ENCODE measurements around the gene BST2.

Gene BST2

GRCh38 chr19:17419154-17419620 is 13.8 kb upstream of the BST2 start:
- DNase-seq: no peak

DNA sequence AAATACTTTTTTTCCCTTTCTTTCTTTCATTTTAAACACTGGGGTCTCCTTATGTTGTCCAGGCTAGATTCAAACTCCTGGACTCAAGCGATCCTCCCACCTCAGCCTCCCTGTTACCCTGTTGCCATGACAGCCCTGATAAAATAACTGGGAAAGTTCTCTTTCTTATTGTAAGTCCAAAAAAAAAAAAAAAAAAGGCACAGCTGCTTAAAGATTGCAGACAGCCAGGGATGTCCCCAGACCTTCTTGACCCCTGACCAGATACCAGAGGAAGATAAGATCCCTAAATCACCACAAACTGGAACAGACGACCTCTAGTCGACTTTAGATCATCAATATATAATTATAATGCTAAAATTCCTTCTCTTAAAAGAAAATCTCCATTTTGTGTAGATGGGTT is 13.3 kb upstream of the BST2 start:
- no peak for DNase-seq

DNA sequence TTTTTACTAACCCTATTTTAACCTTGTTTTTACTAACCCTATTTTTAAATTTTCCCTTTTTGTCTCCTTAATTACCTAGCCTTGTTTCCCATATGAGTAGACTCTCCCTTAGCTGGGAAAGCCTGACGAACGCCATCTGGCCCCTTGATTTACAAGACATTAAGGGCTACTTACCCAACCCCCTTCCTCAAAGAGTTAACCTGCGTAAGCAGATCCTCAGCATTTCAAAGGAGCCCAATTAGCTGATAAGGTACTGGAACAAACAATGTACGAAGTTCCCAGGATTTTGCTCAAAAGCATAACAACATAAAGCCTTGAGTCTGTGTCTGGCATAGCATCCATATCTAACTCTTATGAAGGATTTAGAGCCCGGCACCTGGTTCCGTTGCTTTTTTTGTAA is 9.7 kb upstream of the BST2 start:
- no peak for DNase-seq

- no peak for DNase-seq
These were observed 8.7 kb upstream of the BST2 start for GRCh38 chr19:17414097-17414496.

- DNase-seq: no peak
These were observed 6.4 kb upstream of the BST2 start for GRCh38 chr19:17411801-17412200.

DNA sequence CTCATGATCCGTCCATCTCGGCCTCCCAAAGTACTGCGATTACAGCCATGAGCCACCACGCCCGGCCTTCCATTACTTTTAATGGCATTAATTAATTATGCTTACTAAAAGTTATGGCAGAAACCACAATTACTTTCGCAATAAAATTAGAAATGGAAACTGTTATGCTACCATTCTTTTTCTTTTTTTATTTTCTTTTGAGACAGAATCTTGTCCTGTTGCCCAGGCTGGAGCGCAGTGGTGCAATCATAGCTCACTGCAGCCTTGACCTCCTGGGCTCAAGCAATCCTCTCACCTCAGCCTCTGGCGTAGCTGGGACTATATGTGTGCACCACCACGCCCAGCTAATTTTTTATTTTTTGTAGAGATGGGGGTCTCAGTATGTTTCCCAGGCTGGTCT is 4.6 kb upstream of the BST2 start:
- no peak for DNase-seq

DNA sequence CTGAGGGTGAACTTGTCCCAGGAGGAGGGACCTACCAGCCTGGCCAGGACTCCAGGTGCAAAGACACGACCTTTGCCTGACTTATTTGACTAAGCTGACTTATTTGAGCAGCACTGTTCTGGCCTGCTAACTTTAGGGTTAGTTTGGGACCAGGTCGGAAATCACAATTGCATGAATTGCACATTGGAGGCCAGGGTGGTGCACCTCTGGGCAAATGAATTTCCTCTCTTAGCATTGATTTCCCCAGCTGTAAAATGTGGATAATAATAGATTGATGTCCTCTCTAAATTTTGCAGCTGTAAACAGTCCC is 1.4 kb upstream of the BST2 start:
- DNase-seq: no peak

- DNase-seq: no peak
These were observed 836 bp upstream of the BST2 start for GRCh38 chr19:17406046-17406886.

GRCh38 chr19:17404621-17405249 is 695 bp downstream of the BST2 start:
- DNase-seq: no peak

DNA sequence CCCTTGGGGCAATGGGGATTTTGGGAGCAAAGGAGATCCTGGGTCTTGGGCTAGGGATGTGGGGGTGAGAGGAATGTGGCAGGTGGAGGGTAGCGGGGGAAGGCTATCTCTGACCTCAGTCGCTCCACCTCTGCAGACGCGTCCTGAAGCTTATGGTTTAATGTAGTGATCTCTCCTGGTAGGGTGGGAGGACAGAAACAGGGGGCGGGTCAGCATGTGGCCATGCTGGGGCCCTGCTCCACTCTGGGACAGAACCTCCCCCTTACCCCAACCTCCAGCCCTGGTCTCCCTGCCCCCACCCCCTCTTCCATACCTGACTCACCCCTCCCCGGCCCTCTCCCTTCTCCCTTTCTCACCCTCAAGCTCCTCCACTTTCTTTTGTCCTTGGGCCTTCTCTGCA is 1.4 kb downstream of the BST2 start:
- no peak for DNase-seq

GRCh38 chr19:17402982-17403855 is 2.2 kb downstream of the BST2 start:
- DNase-seq: peak; percentile 54

GRCh38 chr19:17401628-17402027 is 3.8 kb downstream of the BST2 start:
- DNase-seq: no peak

DNA sequence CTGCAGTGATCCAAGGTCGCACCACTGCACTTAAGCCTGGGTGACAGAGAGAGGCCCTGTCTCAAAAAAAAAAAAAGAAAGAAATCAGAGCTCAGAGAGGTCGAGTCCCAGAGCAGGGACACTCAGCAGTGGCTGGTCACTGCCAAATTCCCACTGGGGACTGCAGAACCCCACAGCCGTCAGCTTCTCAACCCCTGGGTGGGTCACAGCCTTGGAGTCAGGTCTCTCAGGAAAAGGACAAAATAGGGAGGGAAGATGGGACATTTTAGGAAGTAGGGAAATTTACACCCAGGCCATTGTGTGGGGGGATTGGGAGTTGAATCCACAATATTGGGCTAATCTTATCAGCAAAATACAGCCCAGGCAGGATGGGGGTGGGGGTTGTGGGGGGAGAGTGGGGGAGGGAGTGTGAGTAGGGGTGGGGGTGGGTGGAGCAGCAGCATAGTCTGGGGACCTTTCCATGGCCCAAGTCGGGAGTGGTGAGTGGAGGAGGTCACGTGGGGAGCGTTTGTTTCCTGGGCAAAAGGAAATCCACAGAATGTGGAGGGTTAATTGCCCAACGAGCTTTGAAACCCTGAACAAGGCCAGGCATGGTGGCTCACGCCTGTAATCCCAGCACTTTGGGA is 6.4 kb downstream of the BST2 start:
- no peak for DNase-seq

- DNase-seq: peak; percentile 82
These were observed 10.5 kb downstream of the BST2 start for GRCh38 chr19:17394891-17395415.

DNA sequence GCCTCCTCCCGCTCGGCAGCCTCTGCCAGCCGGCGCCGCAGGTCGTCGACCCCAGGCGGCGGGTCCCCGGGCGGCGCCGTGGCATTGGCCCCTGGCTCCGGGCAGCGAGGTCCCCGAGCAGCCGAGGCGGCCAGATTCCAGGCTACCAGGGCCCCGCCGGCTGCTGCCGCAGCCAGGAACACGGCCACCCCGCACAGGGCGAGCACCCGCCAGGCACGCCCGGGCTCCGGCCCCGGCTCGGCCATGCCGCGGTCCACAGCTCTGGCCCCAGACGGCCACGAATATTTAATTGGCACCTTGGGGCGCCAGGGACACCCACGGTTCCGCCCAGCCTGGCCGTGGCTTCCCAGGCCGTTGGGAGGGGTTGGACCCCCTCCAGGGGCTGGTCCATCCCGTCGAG is 11.5 kb downstream of the BST2 start, which contains the start of gene CCDC194:
Gene CCDC194 (minus strand): TSS at position 283 of the 400 bp plus-strand sequence. CDS start 38 bp downstream, at position 245.
- DNase-seq: no peak

DNA sequence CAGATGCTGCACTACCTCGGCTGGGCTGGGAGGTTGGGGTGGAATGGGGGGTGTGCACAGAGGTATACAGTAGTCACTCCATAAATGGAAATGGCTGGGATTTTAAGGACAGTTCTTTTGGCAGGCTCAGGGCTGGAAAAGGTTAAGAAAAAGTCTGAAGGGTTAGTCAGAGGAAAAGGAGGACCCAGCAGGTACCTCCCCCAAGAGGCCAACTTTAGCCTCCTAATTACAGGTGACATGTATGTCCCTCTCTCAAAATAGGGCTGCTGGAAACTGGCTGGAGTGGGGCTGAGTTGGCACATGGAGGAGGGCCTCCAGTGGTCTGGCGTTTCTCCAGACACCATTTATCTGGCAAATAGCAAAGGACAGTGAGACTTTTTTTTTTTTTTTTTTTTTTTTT is 12.4 kb downstream of the BST2 start:
- no peak for DNase-seq

GRCh38 chr19:17391371-17392151 is 13.9 kb downstream of the BST2 start:
- no peak for DNase-seq

- DNase-seq: peak; percentile 93
These were observed 14.6 kb downstream of the BST2 start for GRCh38 chr19:17390665-17391370.

DNA sequence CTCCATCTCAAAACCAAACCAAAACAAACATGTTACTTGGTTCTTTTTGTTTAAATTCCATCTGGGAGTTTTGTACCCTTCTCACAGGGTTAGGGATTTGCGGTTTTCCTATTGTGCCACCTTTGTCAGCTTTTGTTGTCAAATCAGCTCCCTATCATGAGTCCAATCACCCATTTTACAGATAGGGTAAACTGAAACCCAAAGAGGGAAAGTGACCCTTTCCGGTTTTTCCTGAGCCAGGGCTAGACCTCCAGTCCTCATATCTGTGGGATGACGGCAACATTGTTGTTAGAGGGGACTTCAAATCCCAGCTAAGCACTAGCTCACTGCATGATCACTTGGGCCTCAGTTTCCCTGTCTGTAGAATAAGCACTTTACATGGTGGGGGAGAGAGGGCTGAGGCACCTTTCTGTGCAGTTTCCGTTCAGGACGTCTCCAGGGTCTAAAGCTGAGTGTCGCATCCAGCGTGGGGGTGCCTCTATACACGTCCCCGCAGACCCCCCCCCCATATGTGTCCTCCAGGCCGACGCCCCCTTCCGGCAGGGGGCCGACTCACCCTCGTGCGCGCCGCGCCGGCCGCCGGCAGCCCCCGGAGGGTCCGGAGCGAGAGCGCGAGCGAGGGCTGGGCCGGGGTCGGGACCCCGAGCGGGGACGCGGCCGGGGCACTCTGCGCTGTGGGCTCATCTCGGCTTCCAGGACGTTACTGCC is 15.3 kb downstream of the BST2 start:
- DNase-seq: no peak

DNA sequence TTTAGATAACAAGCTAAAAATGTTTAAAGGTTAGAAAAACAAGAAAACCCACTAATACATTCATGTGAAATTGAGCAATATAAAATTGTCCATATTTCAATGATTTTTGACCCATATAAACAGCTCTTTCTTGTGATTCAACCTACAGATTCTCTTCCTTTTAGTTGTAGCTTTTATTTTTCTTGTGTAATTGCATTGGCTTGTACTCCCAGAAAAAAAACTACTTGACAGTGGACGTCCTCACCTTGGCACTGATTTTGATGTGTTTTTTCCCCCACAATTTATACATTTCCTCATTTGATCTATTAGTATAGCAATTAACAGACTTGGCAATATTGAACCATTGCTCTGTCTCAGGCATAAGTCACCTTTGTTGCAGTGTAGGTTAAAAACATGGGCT is 16.1 kb downstream of the BST2 start:
- DNase-seq: no peak
